ENCODE results near the gene KLHL2. TPM values are rescaled to one million over a fixed set of nuclear protein-coding genes. Genes with fewer than 3 reads are reported as not detected.
"Not testable (repeated sequence)": the region's sequence is repeated elsewhere in the genome, so short reads cannot be mapped to it uniquely, and the experiment has no call there.

Gene KLHL2
- total RNA-seq, 4 donors from 2014 or later: 9.2 to 19.8 (median 12.0) TPM

DNA sequence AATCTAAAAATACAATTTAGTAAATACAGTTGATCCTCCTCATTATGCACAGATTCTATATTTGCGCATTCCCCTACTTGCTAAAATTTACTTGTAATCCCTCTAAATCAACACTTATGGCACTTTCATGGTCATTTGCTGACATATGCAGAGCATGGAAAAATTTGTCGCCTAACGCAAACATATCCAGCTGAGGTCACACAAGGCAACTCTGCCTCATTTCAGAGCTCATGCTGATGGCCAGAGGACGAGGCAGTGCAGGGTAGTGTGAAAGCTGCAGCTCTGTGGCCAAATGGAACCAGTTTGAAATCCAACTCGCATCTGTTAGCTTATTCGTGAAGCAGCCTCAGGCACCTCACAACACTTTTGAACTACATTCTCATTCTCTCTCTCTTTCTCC, 39.7 kb upstream of the KLHL2 start:
- no peaks in the 10 kb centered on the region for H3K36me3 ChIP-seq
- no peaks in the 10 kb centered on the region for H3K27me3 ChIP-seq
- no peak overlapping the region for H3K27ac ChIP-seq
- intact Hi-C loops (cut with DNase I; ENCODE audit: low total_unique reads) (no loop called here), in situ Hi-C loops (cut with MboI; ENCODE audit: low pct_ligation_motif_present in 1 of 4, low pct_unique_long_range_greater_than_20kb in 1 of 4, low sequenced_read_pairs in 3 of 4) (no loop called here)
- WGBS, 2 donors (ENCODE audit: low coverage in 1 of 2): 75 to 76% methylated on average over 6 of the region's 6 CpGs
- H3K4me1 ChIP-seq: no peaks in the 10 kb centered on the region
- DNase-seq: no peak
- no peak overlapping the region for H3K4me3 ChIP-seq
- no peak for TF ChIP-seq EP300 (IDR thresholded peaks at IDR 0.05; ENCODE audit: low read depth)
- no peak for TF ChIP-seq POLR2AphosphoS5 (IDR thresholded peaks at IDR 0.05)
- no peak for TF ChIP-seq POLR2A (IDR thresholded peaks at IDR 0.05)
- TF ChIP-seq, protein P1, sequence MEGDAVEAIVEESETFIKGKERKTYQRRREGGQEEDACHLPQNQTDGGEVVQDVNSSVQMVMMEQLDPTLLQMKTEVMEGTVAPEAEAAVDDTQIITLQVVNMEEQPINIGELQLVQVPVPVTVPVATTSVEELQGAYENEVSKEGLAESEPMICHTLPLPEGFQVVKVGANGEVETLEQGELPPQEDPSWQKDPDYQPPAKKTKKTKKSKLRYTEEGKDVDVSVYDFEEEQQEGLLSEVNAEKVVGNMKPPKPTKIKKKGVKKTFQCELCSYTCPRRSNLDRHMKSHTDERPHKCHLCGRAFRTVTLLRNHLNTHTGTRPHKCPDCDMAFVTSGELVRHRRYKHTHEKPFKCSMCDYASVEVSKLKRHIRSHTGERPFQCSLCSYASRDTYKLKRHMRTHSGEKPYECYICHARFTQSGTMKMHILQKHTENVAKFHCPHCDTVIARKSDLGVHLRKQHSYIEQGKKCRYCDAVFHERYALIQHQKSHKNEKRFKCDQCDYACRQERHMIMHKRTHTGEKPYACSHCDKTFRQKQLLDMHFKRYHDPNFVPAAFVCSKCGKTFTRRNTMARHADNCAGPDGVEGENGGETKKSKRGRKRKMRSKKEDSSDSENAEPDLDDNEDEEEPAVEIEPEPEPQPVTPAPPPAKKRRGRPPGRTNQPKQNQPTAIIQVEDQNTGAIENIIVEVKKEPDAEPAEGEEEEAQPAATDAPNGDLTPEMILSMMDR (IDR thresholded peaks at IDR 0.05): no peak
- H3K9me3 ChIP-seq: no peaks in the 10 kb centered on the region

GRCh38 chr4:165170819-165171218, 36.5 kb upstream of the KLHL2 start:
- no peaks in the 10 kb centered on the region for H3K36me3 ChIP-seq
- no peak overlapping the region for H3K27ac ChIP-seq
- no peaks in the 10 kb centered on the region for H3K9me3 ChIP-seq
- no peak for DNase-seq
- H3K4me3 ChIP-seq: no peak overlapping the region
- H3K27me3 ChIP-seq: no peaks in the 10 kb centered on the region
- WGBS, 2 donors (ENCODE audit: low coverage in 1 of 2): 40 to 48% methylated on average over 2 of the region's 2 CpGs
- in situ Hi-C loops (cut with MboI; ENCODE audit: low pct_ligation_motif_present in 1 of 4, low pct_unique_long_range_greater_than_20kb in 1 of 4, low sequenced_read_pairs in 3 of 4): no loop called here
- no peak for TF ChIP-seq POLR2A (IDR thresholded peaks at IDR 0.05)
- no peak for TF ChIP-seq POLR2AphosphoS5 (IDR thresholded peaks at IDR 0.05)
- TF ChIP-seq, protein P1 (IDR thresholded peaks at IDR 0.05): no peak
- TF ChIP-seq EP300 (IDR thresholded peaks at IDR 0.05; ENCODE audit: low read depth): no peak
- H3K4me1 ChIP-seq: no peaks in the 10 kb centered on the region
- intact Hi-C loops (cut with DNase I; ENCODE audit: low total_unique reads): no loop called here

DNA sequence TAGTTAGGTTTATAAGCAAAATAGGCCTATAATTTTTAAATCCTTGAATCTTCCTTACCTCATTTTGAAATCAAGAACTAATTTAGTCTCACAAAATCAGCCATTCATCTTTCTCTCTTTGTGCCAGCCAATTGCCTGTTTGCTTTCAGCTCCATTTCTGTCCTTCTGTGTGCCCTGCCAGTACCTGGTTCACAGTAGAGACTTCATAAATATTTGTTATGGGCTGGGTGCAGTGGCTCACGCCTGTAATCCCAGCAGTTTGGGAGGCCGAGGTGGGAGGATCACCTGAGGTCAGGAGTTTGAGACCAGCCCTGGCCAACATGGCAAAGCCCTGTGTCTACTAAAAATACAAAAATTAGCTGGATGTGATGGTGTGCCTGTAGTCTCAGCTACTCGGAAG, 31.9 kb upstream of the KLHL2 start:
- WGBS, 2 donors (ENCODE audit: low coverage in 1 of 2): 90 to 100% methylated on average over 1 to 3 of the region's 3 CpGs

DNA sequence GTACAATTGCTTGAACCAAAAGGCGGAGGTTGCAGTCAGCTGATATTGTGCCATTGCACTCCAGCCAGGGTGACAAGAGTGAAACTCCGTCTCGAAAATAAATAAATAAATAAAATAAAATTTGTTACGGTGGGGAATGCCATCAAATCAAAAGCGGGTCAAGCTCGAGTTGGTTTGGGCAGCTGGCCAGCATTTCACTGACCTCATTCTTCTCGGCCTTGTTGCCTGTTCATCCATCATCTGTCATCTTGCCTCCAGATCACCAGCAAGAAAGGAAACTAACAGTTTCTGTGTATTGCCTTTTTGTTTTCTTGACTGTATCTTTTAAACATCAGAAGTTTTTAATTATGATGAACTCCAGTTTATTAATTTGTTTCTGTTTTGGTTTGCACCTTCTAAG, 31.5 kb upstream of the KLHL2 start:
- no peak overlapping the region for H3K4me3 ChIP-seq
- H3K27me3 ChIP-seq: no peaks in the 10 kb centered on the region
- TF ChIP-seq POLR2A (IDR thresholded peaks at IDR 0.05) (no peak), POLR2AphosphoS5 (IDR thresholded peaks at IDR 0.05) (no peak), EP300 (IDR thresholded peaks at IDR 0.05; ENCODE audit: low read depth) (no peak)
- TF ChIP-seq, protein P1 (IDR thresholded peaks at IDR 0.05): no peak
- intact Hi-C loops (cut with DNase I; ENCODE audit: low total_unique reads) (no loop called here), in situ Hi-C loops (cut with MboI; ENCODE audit: low pct_ligation_motif_present in 1 of 4, low pct_unique_long_range_greater_than_20kb in 1 of 4, low sequenced_read_pairs in 3 of 4) (no loop called here)
- H3K36me3 ChIP-seq: no peaks in the 10 kb centered on the region
- H3K27ac ChIP-seq: no peak overlapping the region
- WGBS, 2 donors (ENCODE audit: low coverage in 1 of 2): 71 to 89% methylated on average over 7 of the region's 7 CpGs
- H3K9me3 ChIP-seq: no peaks in the 10 kb centered on the region
- H3K4me1 ChIP-seq: no peaks in the 10 kb centered on the region
- no peak for DNase-seq

More for the DNA sequence above, 31.9 kb upstream of the KLHL2 start:
- H3K4me3 ChIP-seq; in situ Hi-C loops (cut with MboI; ENCODE audit: low pct_ligation_motif_present in 1 of 4, low pct_unique_long_range_greater_than_20kb in 1 of 4, low sequenced_read_pairs in 3 of 4); H3K36me3 ChIP-seq; H3K27ac ChIP-seq; DNase-seq; intact Hi-C loops (cut with DNase I; ENCODE audit: low total_unique reads); H3K4me1 ChIP-seq; H3K27me3 ChIP-seq; H3K9me3 ChIP-seq: not testable (repeated sequence)
